Spleen (tissue), 11 donors: ENCODE measurements around the gene CMPK1. TPM values are rescaled to one million over a fixed set of nuclear protein-coding genes. Genes with fewer than 3 reads are reported as not detected.

ENCODE experiments used
- DNase-seq: peaks from one replicate; pipeline ENCODE4 v3.0.0-alpha.2; 2020
- H3K27ac ChIP-seq, 8 donors: fragments of 200-600 bp; sonication (generic) in 7 of 8; 1 replicate in 4 of 8; 2 replicates in 4 of 8; pipeline versions ENCODE4 v1.5.0 to v1.8.0; 2016 to 2021; ENCODE audit warnings: inconsistent platforms in 4 of 8, mild to moderate bottlenecking in 4 of 8, moderate library complexity in 1 of 8
- H3K27me3 ChIP-seq, 7 donors: fragments of 200-600 bp; sonication (generic) in 6 of 7; replicated peaks in 1 of 7; 1 replicate in 4 of 7; 2 replicates in 3 of 7; pipeline versions ENCODE4 v1.5.0 to v1.8.0; 2016 to 2021; ENCODE audit warnings: inconsistent platforms in 3 of 7, mild to moderate bottlenecking in 1 of 7
- H3K36me3 ChIP-seq, 6 donors: fragments of 200-600 bp; sonication (generic) in 5 of 6; 1 replicate in 4 of 6; 2 replicates in 2 of 6; pipeline versions ENCODE4 v1.5.0 to v1.8.0; 2016 to 2021; ENCODE audit warnings: inconsistent platforms in 2 of 6
- H3K4me1 ChIP-seq, 6 donors: fragments of 200-600 bp; sonication (generic) in 5 of 6; 1 replicate in 3 of 6; 2 replicates in 3 of 6; pipeline versions ENCODE4 v1.5.0 to v1.8.0; 2016 to 2021; ENCODE audit warnings: inconsistent platforms in 3 of 6
- H3K4me3 ChIP-seq, 8 donors: fragments of 200-600 bp; sonication (generic) in 7 of 8; 1 replicate in 4 of 8; 2 replicates in 4 of 8; pipeline versions ENCODE4 v1.5.0 to v1.8.0; 2016 to 2021; ENCODE audit warnings: inconsistent platforms in 4 of 8, mild to moderate bottlenecking in 4 of 8, moderate library complexity in 2 of 8
- H3K9me3 ChIP-seq, 8 donors: fragments of 200-600 bp; sonication (generic) in 7 of 8; 1 replicate in 4 of 8; 2 replicates in 4 of 8; pipeline versions ENCODE4 v1.5.0 to v1.8.0; 2016 to 2021; ENCODE audit warnings: inconsistent platforms in 4 of 8
- CTCF ChIP-seq, 11 experiments: fragments of 200-600 bp in 7 of 11; fragments of 450-650 bp in 4 of 11; sonication (generic) in 4 of 11; IDR thresholded peaks in 8 of 11; conservative IDR thresholded peaks in 3 of 11; 1 replicate in 7 of 11; 2 replicates in 4 of 11; pipeline versions ENCODE4 v1.4.0 to v1.8.0; 2016 to 2021; ENCODE audit warnings: antibody characterized with exemption in 11 of 11, inconsistent platforms in 4 of 11, mild to moderate bottlenecking in 1 of 11
- POLR2A ChIP-seq, 3 donors: fragments of 450-650 bp; IDR thresholded peaks; one replicate each; pipeline ENCODE4 v1.5.1; 2017; ENCODE audit warnings: antibody characterized with exemption in 3 of 3, mild to moderate bottlenecking in 1 of 3
- POLR2AphosphoS5 ChIP-seq, 3 donors: sonication (generic); formaldehyde crosslinking; IDR thresholded peaks; one replicate each; pipeline ENCODE4 v1.5.1; 2017; ENCODE audit warnings: antibody characterized with exemption in 3 of 3
- WGBS, 5 donors: extraction: QIAGEN DNeasy Blood & Tissue Kit in 3 of 5; methylation state at CpG; one replicate each; pipeline versions ENCODE4 v1.1.5 to v1.1.7; 2013 to 2018; 5-methylcytosine and 5-hydroxymethylcytosine counted together
- intact Hi-C: fragments of 100-400 bp; cut with DNase I; formaldehyde crosslinking; loops from one replicate; pipeline ENCODE4 v1.15.0; 2023; ENCODE audit warnings: low total_unique reads
- polyA plus RNA-seq, 3 donors: library from polyadenylated mRNA; stranded (reverse); fragments of 200-250 nt; gene quantifications; one replicate each; pipeline ENCODE4 v1.2.1, GENCODE V29; 2013
- total RNA-seq, 7 donors: library from RNA; depleted of rRNA in 3 of 7; stranded (reverse); fragments of >200 nt in 3 of 7; fragmentation: NEBNext Ultra II Directional in 4 of 7; extraction: Animal tissue kit (Norgen Biotek cat#: 25700) in 4 of 7; gene quantifications; one replicate each; pipeline versions ENCODE4 v1.1.0 to v1.2.1, GENCODE V29; 2016 to 2021
- donor health status: healthy with polysubstance abuse.
- donor health status: DM: no; HTN: no; CAD: no; lungs with moderate emphysema.
- donor health status: DM: no; HTN: no; CAD: no.
- donor health status: Bipolar disorder and iron deficiency.
- donor health status: healthy.
- donor health status: DM: no; HTN: no; CAD: no.
- donor health status: DM: yes; HTN: yes; CAD: no.

The CMPK1 gene
- total and polyA plus RNA-seq, 10 donors = 69.8 to 101 (median 86.2) TPM

- Histone ChIP-seq H3K36me3 (peaks cover 0 to 39% (median 0%) of the 10 kb centered on the region in 6 donors), H3K27me3 (no peaks in the 10 kb centered on the region), H3K4me1 (peaks cover 0 to 11% (median 0%) of the 10 kb centered on the region in 6 donors), H3K9me3 (no peaks in the 10 kb centered on the region), H3K4me3 (no peak overlapping the region), H3K27ac (no peak overlapping the region)
- WGBS, 5 donors = 92 to 100% (median 95%) methylated on average over 1 of the region's 1 CpG
- intact Hi-C loops = no loop called here
- TF ChIP-seq POLR2A (IDR thresholded peaks at IDR 0.05) = no peak
- no peak for TF ChIP-seq POLR2AphosphoS5 (IDR thresholded peaks at IDR 0.05)
- no peak for TF ChIP-seq CTCF (IDR thresholded peaks at IDR 0.05 in 8 of 11, conservative IDR thresholded peaks at IDR 0.05 in 3 of 11)
- no peak for DNase-seq
Measured at GRCh38 chr1:47348246-47348645, 14.7 kb downstream of the CMPK1 start.

- no peak for TF ChIP-seq POLR2A (IDR thresholded peaks at IDR 0.05)
- TF ChIP-seq POLR2AphosphoS5 (IDR thresholded peaks at IDR 0.05) = no peak
- TF ChIP-seq CTCF (IDR thresholded peaks at IDR 0.05 in 8 of 11, conservative IDR thresholded peaks at IDR 0.05 in 3 of 11) = no peak
- Histone ChIP-seq H3K27me3 (no peaks in the 10 kb centered on the region), H3K4me1 (peaks cover 0 to 11% (median 0%) of the 10 kb centered on the region in 6 donors), H3K4me3 (no peak overlapping the region), H3K9me3 (no peaks in the 10 kb centered on the region), H3K27ac (no peak overlapping the region), H3K36me3 (peaks cover 0 to 29% (median 0%) of the 10 kb centered on the region in 6 donors)
- 87 to 94% (median 87%) methylated on average over 2 of the region's 2 CpGs for WGBS, 5 donors
- intact Hi-C loops = no loop called here
- no peak for DNase-seq
Measured at GRCh38 chr1:47351305-47351704, 17.7 kb downstream of the CMPK1 start.

GRCh38 chr1:47361380-47361779, 27.8 kb downstream of the CMPK1 start:
- DNase-seq = no peak
- no peaks in the 10 kb centered on the region for H3K9me3 ChIP-seq
- no peak overlapping the region for H3K4me3 ChIP-seq
- H3K36me3 ChIP-seq = peaks cover 0 to 11% (median 0%) of the 10 kb centered on the region in 6 donors
- intact Hi-C loops = no loop called here
- peaks cover 0 to 7% (median 0%) of the 10 kb centered on the region in 6 donors for H3K4me1 ChIP-seq
- 75 to 89% (median 86%) methylated on average over 3 of the region's 3 CpGs for WGBS, 5 donors
- TF ChIP-seq POLR2A (IDR thresholded peaks at IDR 0.05) = no peak
- no peak for TF ChIP-seq CTCF (IDR thresholded peaks at IDR 0.05 in 8 of 11, conservative IDR thresholded peaks at IDR 0.05 in 3 of 11)
- no peaks in the 10 kb centered on the region for H3K27me3 ChIP-seq
- no peak overlapping the region for H3K27ac ChIP-seq

- H3K9me3 ChIP-seq = no peaks in the 10 kb centered on the region
- TF ChIP-seq CTCF (IDR thresholded peaks at IDR 0.05 in 8 of 11, conservative IDR thresholded peaks at IDR 0.05 in 3 of 11) (no peak), POLR2AphosphoS5 (IDR thresholded peaks at IDR 0.05) (no peak), POLR2A (IDR thresholded peaks at IDR 0.05) (no peak)
- intact Hi-C loops = no loop called here
- peaks cover 0 to 7% (median 0%) of the 10 kb centered on the region in 6 donors for H3K4me1 ChIP-seq
- peaks cover 0 to 6% (median 0%) of the 10 kb centered on the region in 6 donors for H3K36me3 ChIP-seq
- 93 to 100% (median 98%) methylated on average over 1 of the region's 1 CpG for WGBS, 5 donors
- no peaks in the 10 kb centered on the region for H3K27me3 ChIP-seq
- H3K4me3 ChIP-seq = no peak overlapping the region
- no peak for DNase-seq
- no peak overlapping the region for H3K27ac ChIP-seq
Measured at GRCh38 chr1:47362828-47363227, 29.2 kb downstream of the CMPK1 start.
